Activated naive CD4-positive, alpha-beta T cell treated with anti-CD3 and anti-CD28 coated beads for 36 hours (primary cell): ENCODE results near the gene MLC1. TPM values are rescaled to one million over a fixed set of nuclear protein-coding genes. Genes with fewer than 3 reads are reported as not detected.

Experiments used
- CTCF ChIA-PET: fragments of 350-600 bp; sonication (Branson Sonifier 250); formaldehyde crosslinking; loops from one replicate; lab custom pipeline; 2021; ENCODE audit warnings: antibody characterized with exemption; lab: Charles Lee
- DNase-seq: peaks from one replicate; pipeline ENCODE4 v3.0.0-alpha.2; 2020
- H3K27ac Mint-ChIP-seq: one replicate; pipeline ENCODE4 v1.8.0; 2021; ENCODE audit warnings: mild to moderate bottlenecking, mixed read lengths
- H3K27me3 Mint-ChIP-seq: one replicate; pipeline ENCODE4 v1.8.0; 2021; ENCODE audit warnings: low read depth, mixed read lengths
- H3K36me3 Mint-ChIP-seq: one replicate; pipeline ENCODE4 v1.8.0; 2021; ENCODE audit warnings: low read depth, mixed read lengths
- H3K4me1 Mint-ChIP-seq: one replicate; pipeline ENCODE4 v1.8.0; 2021; ENCODE audit warnings: low read depth, mixed read lengths
- H3K4me3 Mint-ChIP-seq: one replicate; pipeline ENCODE4 v1.8.0; 2021; ENCODE audit warnings: mild to moderate bottlenecking, moderate library complexity, mixed read lengths
- H3K9me3 Mint-ChIP-seq: one replicate; pipeline ENCODE4 v1.8.0; 2021; ENCODE audit warnings: mixed read lengths
- intact Hi-C: fragments of 100-400 bp; cut with micrococcal nuclease; formaldehyde crosslinking; loops from one replicate; pipeline ENCODE4 v1.15.1; 2023
- total RNA-seq, 2 experiments: library from RNA; stranded (reverse); gene quantifications; one replicate each; pipeline ENCODE4 v1.2.3, GENCODE V29; 2021

The MLC1 gene
- total RNA-seq, 2 experiments from 2014 or later = 0.05 TPM; not detected in 1

- no peaks in the 10 kb centered on the region for H3K9me3 Mint-ChIP-seq
- H3K27me3 Mint-ChIP-seq = peaks cover 10% of the 10 kb centered on the region
- intact Hi-C loops = no loop called here
- H3K4me1 Mint-ChIP-seq = peaks cover 15% of the 10 kb centered on the region
- H3K4me3 Mint-ChIP-seq = no peak overlapping the region
- CTCF ChIA-PET = no interaction called here
- H3K27ac Mint-ChIP-seq = no peak overlapping the region
- DNase-seq = no peak
- no peaks in the 10 kb centered on the region for H3K36me3 Mint-ChIP-seq
These were observed 75.2 kb downstream of the MLC1 start for GRCh38 chr22:50009765-50010675.

Other genes starting within 250 kb of the MLC1 start
- gene ZBED4, start 231.6 kb downstream of the MLC1 start, total RNA-seq = 10 to 100 TPM; 13.0 to 13.1 TPM
- gene ALG12, start 167.0 kb downstream of the MLC1 start, total RNA-seq = 1 to 10 TPM; 7.4 to 9.6 TPM
- 10 to 100 TPM; 15.3 to 16.2 TPM for gene CRELD2, start 166.8 kb downstream of the MLC1 start, total RNA-seq
- gene PIM3, start 124.7 kb downstream of the MLC1 start, total RNA-seq = 100 to 1,000 TPM; 202 to 210 TPM
- under 1 TPM; 0.12 to 0.15 TPM for gene IL17REL, start 72.7 kb downstream of the MLC1 start, total RNA-seq
- gene TTLL8, start 27.1 kb downstream of the MLC1 start, total RNA-seq = not detected
- not detected for gene MOV10L1, start 4.6 kb upstream of the MLC1 start, total RNA-seq
- 1 to 10 TPM; 1.2 to 1.7 TPM for gene PANX2, start 85.3 kb upstream of the MLC1 start, total RNA-seq
- gene TRABD, start 100.5 kb upstream of the MLC1 start, total RNA-seq = 10 to 100 TPM; 61.0 to 62.8 TPM
- 10 to 100 TPM; 16.5 to 16.7 TPM for gene SELENOO, start 115.6 kb upstream of the MLC1 start, total RNA-seq
- gene TUBGCP6, start 159.6 kb upstream of the MLC1 start, total RNA-seq = 10 to 100 TPM; 44.5 to 47.8 TPM
- 10 to 100 TPM; 35.4 to 38.0 TPM for gene HDAC10, start 165.8 kb upstream of the MLC1 start, total RNA-seq
- 10 to 100 TPM; 12.3 to 12.4 TPM for gene MAPK12, start 176.3 kb upstream of the MLC1 start, total RNA-seq
- gene MAPK11, start 185.0 kb upstream of the MLC1 start, total RNA-seq = 10 to 100 TPM; 17.5 to 17.9 TPM
- 10 to 100 TPM in 1 of 2 experiments, 1 to 10 TPM in 1; 9.8 to 10.4 TPM for gene PLXNB2, start 222.2 kb upstream of the MLC1 start, total RNA-seq
- gene DENND6B, start 241.6 kb upstream of the MLC1 start, total RNA-seq = 1 to 10 TPM; 1.8 to 2.1 TPM